Stimulated activated CD8-positive, alpha-beta memory T cell treated with anti-CD3 and anti-CD28 coated beads, Interleukin-4, amount 100 ng/mL, for 4 hours (primary cell): Measurements from ENCODE around the gene SYP.
"Not testable (repeated sequence)": the region's sequence is repeated elsewhere in the genome, so short reads cannot be mapped to it uniquely, and the experiment has no call there.

ENCODE experiments used
- DNase-seq, 2 donors: peaks; one replicate each; pipeline ENCODE4 v3.0.0-alpha.2; 2020; ENCODE audit warnings: low read depth in 2 of 2, low spot score in 1 of 2

Gene SYP

DNA sequence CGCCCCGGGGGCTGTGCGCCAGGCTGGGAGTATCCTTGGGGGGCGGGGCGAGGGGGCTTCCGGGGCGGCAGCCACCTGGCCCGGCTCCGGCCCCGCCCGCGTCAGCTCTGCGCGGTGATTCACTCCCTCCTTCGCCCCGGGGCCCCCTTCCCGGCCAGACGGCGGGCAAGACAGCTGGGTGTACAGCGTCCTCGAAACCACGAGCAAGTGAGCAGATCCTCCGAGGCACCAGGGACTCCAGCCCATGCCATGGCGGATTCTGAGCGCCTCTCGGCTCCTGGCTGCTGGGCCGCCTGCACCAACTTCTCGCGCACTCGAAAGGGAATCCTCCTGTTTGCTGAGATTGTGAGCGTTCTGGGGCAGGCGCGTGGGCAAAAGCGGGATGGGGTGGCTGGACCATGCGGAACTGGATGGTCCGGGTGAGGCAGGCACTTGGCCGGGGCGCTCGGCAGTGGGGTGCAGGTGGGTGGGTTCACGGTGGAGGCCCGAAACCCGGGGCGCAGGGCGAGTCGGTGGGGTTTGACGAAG is 28.2 kb downstream of the SYP start, which contains the start of gene PLP2:
Gene PLP2 (plus strand): TSS at position 147 of the 528 bp plus-strand sequence. CDS start 103 bp downstream, at position 250.
- peak; percentile 34 to 65 for DNase-seq

DNA sequence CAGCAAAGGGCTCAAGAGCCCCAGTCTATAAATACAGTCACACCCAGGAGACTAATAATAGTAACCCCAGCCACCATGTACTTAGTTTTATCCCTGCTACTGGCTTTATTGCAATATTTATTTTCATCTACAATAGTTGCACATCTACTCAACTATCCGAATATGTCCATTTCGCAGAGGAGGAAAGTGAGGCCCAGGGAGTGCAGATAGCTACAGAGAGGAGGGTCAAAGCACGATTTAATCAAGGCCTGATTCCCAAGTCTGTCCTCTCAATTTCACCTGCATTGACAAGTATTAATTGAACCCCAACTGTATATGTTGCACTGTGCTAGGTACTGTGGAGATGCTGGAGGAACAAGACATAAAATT is 32.3 kb downstream of the SYP start:
- DNase-seq: no peak

DNA sequence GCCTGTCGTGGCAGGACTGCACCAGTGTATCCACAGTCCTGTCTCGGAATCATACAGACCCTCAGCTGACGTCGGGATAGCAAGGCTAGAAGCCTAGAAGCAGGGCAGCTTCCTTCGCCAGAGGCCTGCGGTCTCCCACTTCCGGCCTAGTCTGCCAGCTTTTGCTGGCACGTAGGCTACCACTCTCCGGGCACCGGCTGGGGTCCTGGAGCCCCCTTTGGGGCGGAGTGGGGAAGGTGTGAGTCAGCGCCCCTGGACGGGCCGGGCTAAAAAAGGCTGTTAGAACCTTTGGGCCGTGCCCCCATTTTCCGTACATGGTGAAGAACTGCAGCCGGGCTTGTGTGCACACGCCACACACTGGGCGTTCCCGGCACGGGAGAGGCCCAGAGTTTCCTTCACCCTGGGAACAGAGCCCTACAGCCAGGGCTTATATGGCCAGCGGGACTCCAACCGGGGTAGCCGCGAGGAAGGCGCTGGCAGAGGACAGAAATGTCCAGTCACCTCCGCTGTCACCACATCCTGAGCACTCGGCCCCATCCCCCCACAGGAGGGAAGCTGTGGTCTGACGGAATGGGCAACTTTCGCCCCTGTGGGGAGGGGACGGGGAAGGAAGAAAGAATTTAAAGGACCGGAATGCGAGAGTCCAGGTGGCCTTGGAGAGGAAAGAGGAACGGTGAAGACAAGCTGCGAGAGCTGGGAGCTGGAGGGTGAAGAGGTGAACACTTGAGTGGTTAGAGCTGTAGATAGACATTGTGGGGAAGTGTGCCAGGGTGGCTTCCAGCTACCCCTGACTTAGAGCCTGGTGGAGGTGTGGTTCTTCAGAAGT is 32.9 kb downstream of the SYP start:
- peak; percentile 6 to 50 for DNase-seq

- DNase-seq: peak; percentile 34 to 53
These were observed 33.8 kb downstream of the SYP start for GRCh38 chrX:49165901-49166881.

- DNase-seq: no peak
These were observed 35.2 kb downstream of the SYP start for GRCh38 chrX:49164589-49165360.

DNA sequence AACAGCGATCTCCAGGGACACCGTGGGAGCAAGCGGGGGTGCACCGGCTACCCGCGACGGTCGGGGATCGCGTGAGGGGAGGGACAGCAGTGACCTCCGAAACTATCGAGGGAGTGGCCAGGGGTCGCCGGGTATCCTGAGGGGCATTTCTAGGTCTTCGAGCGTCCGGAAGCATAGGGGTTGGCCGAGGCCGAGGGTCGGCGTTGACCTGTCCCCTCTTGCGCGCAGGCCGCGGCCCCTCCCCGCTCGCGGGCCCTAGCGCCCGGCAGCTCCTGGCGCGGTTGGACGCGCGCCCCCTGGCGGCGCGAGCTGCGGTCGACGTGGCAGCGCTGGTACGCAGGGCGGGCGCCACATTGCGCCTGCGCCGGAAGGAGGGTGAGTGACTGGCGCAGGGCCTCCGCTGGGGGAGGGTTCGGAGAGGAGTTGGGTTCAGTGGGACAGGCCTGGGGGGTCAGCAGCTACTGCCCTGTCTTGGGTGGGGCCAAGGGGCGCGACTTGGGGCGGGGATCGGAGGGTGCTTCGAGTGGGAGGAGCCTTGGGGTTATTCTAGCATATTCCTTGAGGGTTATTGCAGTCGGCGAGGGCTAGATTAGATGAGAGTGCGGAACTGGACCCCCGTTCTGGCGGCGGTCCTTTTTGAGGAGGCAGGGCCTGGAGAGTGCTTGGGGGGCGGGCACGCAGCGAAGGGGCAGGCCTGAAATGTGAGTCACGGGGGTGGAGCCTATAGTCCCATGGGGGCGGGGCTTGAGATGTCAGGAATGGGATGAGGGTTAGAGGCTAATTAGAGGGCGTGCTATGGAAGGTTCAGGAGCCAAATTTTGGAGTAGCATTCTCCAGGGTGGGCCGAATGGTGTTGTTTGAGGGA is 36.2 kb downstream of the SYP start:
- DNase-seq: peak; percentile 39 to 53

DNA sequence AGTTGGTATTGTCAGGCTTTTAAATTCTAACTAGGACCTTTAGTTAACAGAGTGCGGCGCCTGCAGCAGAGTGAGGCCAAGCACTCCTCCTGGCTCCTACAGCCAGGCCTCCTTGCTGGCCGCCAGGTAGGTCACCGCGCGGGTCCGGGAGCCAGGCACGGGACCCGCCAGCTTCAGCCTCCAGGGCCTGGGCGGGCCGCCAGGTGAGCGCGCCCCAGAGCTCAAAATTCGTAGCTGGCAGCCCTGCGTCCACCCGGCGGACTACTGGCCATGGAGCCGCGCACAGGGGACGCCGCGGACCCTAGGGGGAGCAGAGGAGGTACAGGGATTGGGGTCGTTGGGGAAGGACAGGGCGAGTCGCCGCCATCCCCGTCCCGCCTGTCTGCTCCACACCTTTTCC is 37.4 kb downstream of the SYP start, which contains the start of gene MAGIX:
Gene MAGIX (plus strand): TSS at position 139 of the 400 bp plus-strand sequence. CDS start 132 bp downstream, at position 271.
- DNase-seq: no peak

DNA sequence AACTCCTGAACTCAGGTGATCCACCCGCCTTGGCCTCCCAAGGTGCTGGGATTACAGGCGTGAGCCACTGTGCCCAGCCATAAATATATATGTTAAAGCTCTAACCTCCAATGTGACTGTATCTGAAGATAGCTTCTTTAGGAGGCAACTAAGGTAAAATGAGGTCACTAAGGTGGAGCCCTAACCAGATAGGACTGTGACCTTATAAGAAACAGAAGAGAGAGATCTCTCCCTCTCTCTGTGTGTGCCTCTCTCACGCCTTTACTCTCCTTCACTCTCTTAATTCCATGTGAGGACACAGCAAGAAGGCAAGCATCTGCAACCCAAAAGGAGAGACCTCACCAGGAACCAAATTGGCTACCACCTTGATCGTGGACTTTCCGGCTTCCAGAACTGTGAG is 38.4 kb downstream of the SYP start:
- DNase-seq: no peak

DNA sequence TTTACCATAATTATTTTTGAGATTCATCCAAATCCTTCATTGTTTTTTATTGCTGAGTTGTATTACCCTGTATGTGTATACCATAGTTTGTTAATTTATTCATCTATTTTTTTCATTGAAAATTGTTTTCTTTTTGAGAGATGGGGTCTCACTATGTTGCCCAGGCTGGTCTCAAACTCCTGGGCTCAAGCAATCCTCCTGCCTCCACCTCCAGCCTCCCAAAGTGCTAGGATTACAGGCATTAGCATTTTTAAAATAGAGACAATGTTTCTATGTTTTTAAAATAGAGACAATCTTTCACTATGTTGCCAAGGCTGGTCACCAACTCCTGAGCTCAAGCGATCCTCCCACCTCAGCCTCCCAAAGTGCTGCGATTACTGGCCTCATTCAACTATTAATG is 39.1 kb downstream of the SYP start:
- no peak for DNase-seq

- no peak for DNase-seq
These were observed 42.8 kb downstream of the SYP start for GRCh38 chrX:49157194-49157593.

- DNase-seq: peak; percentile 58 to 70
These were observed 43.8 kb downstream of the SYP start for GRCh38 chrX:49155900-49156837.

- DNase-seq: no peak
These were observed 44.6 kb downstream of the SYP start for GRCh38 chrX:49155243-49155899.

DNA sequence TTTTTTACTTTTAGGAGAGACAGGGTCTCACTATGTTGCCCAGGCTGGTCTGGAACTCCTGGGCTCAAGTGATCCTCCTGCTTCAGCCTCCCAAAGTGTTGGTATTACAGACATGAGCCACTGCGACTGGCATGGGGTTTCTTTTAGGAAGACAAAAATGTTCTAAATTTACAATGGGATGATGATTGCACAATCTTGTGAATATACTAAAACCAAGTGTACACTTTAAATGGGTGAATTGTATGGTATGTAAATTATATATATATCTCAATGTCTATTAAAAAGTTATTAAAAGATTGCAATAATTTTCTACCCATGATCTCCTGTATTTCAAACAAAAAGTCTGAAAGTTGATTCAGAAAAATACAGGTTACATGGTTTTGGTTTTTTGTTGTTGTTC is 46.5 kb downstream of the SYP start:
- DNase-seq: no peak

DNA sequence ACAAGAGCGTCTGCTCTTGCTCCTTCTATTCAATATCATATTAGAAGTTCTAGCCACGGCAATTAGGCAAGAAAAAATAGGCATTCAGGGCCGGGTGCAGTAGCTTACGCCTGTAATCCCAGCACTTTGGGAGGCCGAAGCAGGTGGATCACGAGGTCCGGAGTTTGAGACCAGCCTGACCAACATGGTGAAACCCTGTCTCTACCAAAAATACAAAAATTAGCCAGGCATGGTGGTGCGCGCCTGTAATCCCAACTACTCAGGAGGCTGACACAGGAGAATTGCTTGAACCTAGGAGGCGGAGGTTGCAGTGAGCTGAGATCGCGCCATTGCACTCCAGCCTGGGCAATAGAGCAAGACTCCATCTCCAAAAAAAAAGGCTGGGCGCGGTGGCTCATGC is 50.7 kb downstream of the SYP start:
- not testable (repeated sequence) for DNase-seq

GRCh38 chrX:49148390-49149100 is 51.4 kb downstream of the SYP start:
- not testable (repeated sequence) for DNase-seq

DNA sequence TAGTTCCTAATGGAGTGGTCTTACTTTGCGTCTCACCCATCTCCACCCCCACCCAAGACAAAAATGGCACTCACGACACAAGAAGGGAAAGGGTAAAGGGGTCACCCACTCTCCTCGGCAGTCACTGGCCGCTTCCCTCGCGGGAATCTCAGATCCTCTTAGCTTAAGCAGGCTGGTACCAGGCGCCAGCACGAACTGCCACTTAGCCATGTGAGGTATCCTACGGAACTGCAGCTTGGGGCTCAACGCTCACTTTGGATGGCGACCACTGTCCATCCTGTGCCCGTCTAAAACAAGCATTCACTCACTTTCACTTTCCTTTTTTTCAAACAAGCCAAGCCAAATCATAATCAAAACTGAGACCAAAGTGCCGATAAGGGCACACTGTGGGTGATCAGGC is 52.1 kb downstream of the SYP start:
- no peak for DNase-seq

DNA sequence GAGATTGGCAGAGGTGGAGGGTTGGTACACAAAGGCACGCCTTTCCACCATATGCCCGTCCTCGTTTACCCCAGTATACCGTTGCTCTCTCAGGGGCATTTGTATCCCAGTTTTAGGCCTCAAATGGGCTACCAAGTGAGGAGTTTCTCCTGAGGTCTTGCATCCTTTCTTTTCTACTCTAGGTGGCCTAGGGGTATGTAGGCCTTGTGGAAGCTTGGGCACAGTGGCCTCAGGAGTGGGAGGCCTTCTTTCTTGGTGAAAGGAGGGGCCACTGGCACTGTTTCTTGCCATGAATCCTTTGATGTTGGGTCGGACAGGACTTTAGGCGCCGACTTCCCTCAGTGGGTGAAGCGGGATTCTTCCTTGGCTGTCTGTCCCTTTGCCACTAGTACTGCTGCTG is 52.7 kb downstream of the SYP start:
- DNase-seq: no peak

GRCh38 chrX:49143154-49143553 is 56.8 kb downstream of the SYP start:
- not testable (repeated sequence) for DNase-seq
